ENCODE results near the gene RNPEP. TPM values are rescaled to one million over a fixed set of nuclear protein-coding genes. Genes with fewer than 3 reads are reported as not detected.

RNPEP gene
- total RNA-seq, 4 donors from 2014 or later: 33.0 to 49.0 (median 44.0) TPM

GRCh38 chr1:202002507-202002906, 20.1 kb downstream of the RNPEP start:
- H3K36me3 ChIP-seq: peaks cover 59 to 97% (median 89%) of the 10 kb centered on the region in 4 donors
- H3K4me3 ChIP-seq: no peak overlapping the region
- peaks cover 0 to 7% (median 0%) of the 10 kb centered on the region in 4 donors for H3K4me1 ChIP-seq
- 81% methylated on average over 9 of the region's 9 CpGs for WGBS
- H3K27ac ChIP-seq (replicated peaks in 1 of 4): no peak overlapping the region
- H3K27me3 ChIP-seq: no peaks in the 10 kb centered on the region
- TF ChIP-seq POLR2A (IDR thresholded peaks at IDR 0.05; ENCODE audit: low read depth): no peak
- TF ChIP-seq EP300 (IDR thresholded peaks at IDR 0.05): no peak
- no peak for TF ChIP-seq POLR2AphosphoS5 (IDR thresholded peaks at IDR 0.05)
- no peak for TF ChIP-seq CTCF (IDR thresholded peaks at IDR 0.05)
- no peaks in the 10 kb centered on the region for H3K9me3 ChIP-seq
- DNase-seq (ENCODE audit: extremely low spot score): no peak
- intact Hi-C loops (cut with DNase I): no loop called here

GRCh38 chr1:202004711-202005110, 22.3 kb downstream of the RNPEP start:
- no peak overlapping the region for H3K4me3 ChIP-seq
- H3K36me3 ChIP-seq: peaks cover 50 to 88% (median 81%) of the 10 kb centered on the region in 4 donors
- no peaks in the 10 kb centered on the region for H3K9me3 ChIP-seq
- TF ChIP-seq EP300 (IDR thresholded peaks at IDR 0.05) (no peak), POLR2A (IDR thresholded peaks at IDR 0.05; ENCODE audit: low read depth) (no peak), POLR2AphosphoS5 (IDR thresholded peaks at IDR 0.05) (no peak), CTCF (IDR thresholded peaks at IDR 0.05) (no peak)
- peaks cover 0 to 10% (median 1%) of the 10 kb centered on the region in 4 donors for H3K4me1 ChIP-seq
- H3K27ac ChIP-seq (replicated peaks in 1 of 4): no peak overlapping the region
- DNase-seq (ENCODE audit: extremely low spot score): no peak
- 69% methylated on average over 9 of the region's 9 CpGs for WGBS
- no peaks in the 10 kb centered on the region for H3K27me3 ChIP-seq
- intact Hi-C loops (cut with DNase I): loop anchor here (5.0 kb wide), 1 partner anchor 113 kb away; no protein-coding TSS in a partner anchor

DNA sequence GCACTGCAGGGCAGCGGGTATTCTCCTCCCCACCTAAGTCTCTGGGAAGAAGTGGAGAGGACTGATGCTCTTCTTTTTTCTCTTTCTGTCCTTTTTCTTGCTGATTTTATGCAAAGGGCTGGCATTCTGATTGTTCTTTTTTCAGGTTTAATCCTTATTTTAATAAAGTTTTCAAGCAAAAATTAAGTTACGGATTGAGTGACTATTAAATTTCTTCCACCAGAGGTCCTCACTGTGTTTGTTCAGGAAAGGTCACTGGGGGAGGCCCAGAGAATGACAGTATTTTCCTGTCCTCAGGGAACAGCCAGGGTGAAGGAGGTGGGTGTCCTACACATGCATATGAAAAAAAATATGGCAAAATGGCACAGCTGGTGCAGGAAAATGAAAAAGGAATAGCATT, 23.5 kb downstream of the RNPEP start:
- DNase-seq (ENCODE audit: extremely low spot score): no peak
- peak; percentile 38 to 46 (median 41) for TF ChIP-seq CTCF (IDR thresholded peaks at IDR 0.05)
- no peak for TF ChIP-seq POLR2AphosphoS5 (IDR thresholded peaks at IDR 0.05)
- Histone ChIP-seq H3K27ac (replicated peaks in 1 of 4) (no peak overlapping the region), H3K36me3 (peaks cover 40 to 75% (median 69%) of the 10 kb centered on the region in 4 donors), H3K9me3 (no peaks in the 10 kb centered on the region), H3K27me3 (no peaks in the 10 kb centered on the region), H3K4me3 (no peak overlapping the region), H3K4me1 (peaks cover 0 to 12% (median 2%) of the 10 kb centered on the region in 4 donors)
- WGBS: 59% methylated on average over 2 of the region's 2 CpGs
- intact Hi-C loops (cut with DNase I): loop anchor here (5.0 kb wide), 1 partner anchor 111 kb away; no protein-coding TSS in a partner anchor

- no peak for TF ChIP-seq POLR2AphosphoS5 (IDR thresholded peaks at IDR 0.05)
- no peak for TF ChIP-seq CTCF (IDR thresholded peaks at IDR 0.05)
- no peak for TF ChIP-seq EP300 (IDR thresholded peaks at IDR 0.05)
- TF ChIP-seq POLR2A (IDR thresholded peaks at IDR 0.05; ENCODE audit: low read depth): no peak
- DNase-seq (ENCODE audit: extremely low spot score): no peak
- H3K36me3 ChIP-seq: peaks cover 33 to 62% (median 56%) of the 10 kb centered on the region in 4 donors
- H3K27ac ChIP-seq (replicated peaks in 1 of 4): no peak overlapping the region
- intact Hi-C loops (cut with DNase I): loop anchor here (5.0 kb wide), 1 partner anchor 110 kb away; no protein-coding TSS in a partner anchor
- no peaks in the 10 kb centered on the region for H3K9me3 ChIP-seq
- WGBS: 73% methylated on average over 8 of the region's 8 CpGs
- H3K27me3 ChIP-seq: no peaks in the 10 kb centered on the region
- H3K4me3 ChIP-seq: no peak overlapping the region
- H3K4me1 ChIP-seq: peaks cover 0 to 12% (median 2%) of the 10 kb centered on the region in 4 donors
Measured at GRCh38 chr1:202007304-202007703, 24.9 kb downstream of the RNPEP start.

All from esophagus muscularis mucosa (tissue), 4 donors.